Stomach (tissue), 9 donors: ENCODE results near the gene LIFR. TPM values are rescaled to one million over a fixed set of nuclear protein-coding genes. Genes with fewer than 3 reads are reported as not detected.

Source experiments
- DNase-seq, 2 donors: peaks; one replicate each; pipeline versions ENCODE4 v3.0.0 to v3.0.0-alpha.2; 2013 to 2019
- H3K27ac ChIP-seq, 5 donors: fragments of 200-600 bp in 4 of 5; sonication (generic) in 4 of 5; one replicate each; pipeline ENCODE4 v1.5.1; 2013 to 2019; ENCODE audit warnings: mild to moderate bottlenecking in 1 of 5, moderate library complexity in 1 of 5
- H3K27me3 ChIP-seq, 3 donors: fragments of 200-600 bp; sonication (generic); one replicate each; pipeline ENCODE4 v1.5.1; 2017 to 2019; ENCODE audit warnings: mixed run types in 1 of 3
- H3K36me3 ChIP-seq, 4 donors: fragments of 200-600 bp; sonication (generic); 1 replicate in 3 of 4; 2 replicates in 1 of 4; pipeline ENCODE4 v1.5.1; 2016 to 2019
- H3K4me1 ChIP-seq, 4 donors: fragments of 200-600 bp; sonication (generic); one replicate each; pipeline ENCODE4 v1.5.1; 2016 to 2019
- H3K4me3 ChIP-seq, 4 donors: fragments of 200-600 bp; sonication (generic) in 3 of 4; one replicate each; pipeline ENCODE4 v1.5.1; 2016 to 2019; ENCODE audit warnings: mild to moderate bottlenecking in 1 of 4
- H3K9me3 ChIP-seq, 4 donors: fragments of 200-600 bp; sonication (generic); one replicate each; pipeline ENCODE4 v1.5.1; 2016 to 2019
- CTCF ChIP-seq, 7 experiments: fragments of 450-650 bp in 4 of 7; fragments of 200-600 bp in 3 of 7; sonication (generic) in 3 of 7; IDR thresholded peaks; one replicate each; pipeline ENCODE4 v1.5.1; 2016 to 2019; ENCODE audit warnings: antibody characterized with exemption in 7 of 7, control low read depth in 2 of 7, mild to moderate bottlenecking in 1 of 7
- EP300 ChIP-seq: sonication (generic); formaldehyde crosslinking; IDR thresholded peaks from one replicate; pipeline ENCODE4 v1.6.1; 2017; ENCODE audit warnings: antibody characterized with exemption
- POLR2A ChIP-seq, 4 donors: fragments of 450-650 bp; IDR thresholded peaks; one replicate each; pipeline ENCODE4 v1.6.1; 2016; ENCODE audit warnings: antibody characterized with exemption in 4 of 4, control low read depth in 2 of 4, mild to moderate bottlenecking in 1 of 4, moderate library complexity in 1 of 4
- POLR2AphosphoS5 ChIP-seq, 3 donors: sonication (generic); formaldehyde crosslinking; IDR thresholded peaks; one replicate each; pipeline ENCODE4 v1.6.1; 2016; ENCODE audit warnings: antibody characterized with exemption in 3 of 3
- WGBS, 5 donors: extraction: QIAGEN DNeasy Blood & Tissue Kit in 3 of 5; methylation state at CpG; one replicate each; pipeline versions ENCODE4 v1.1.5 to v1.1.7; 2013 to 2018; 5-methylcytosine and 5-hydroxymethylcytosine counted together
- intact Hi-C: fragments of 100-400 bp; cut with DNase I; formaldehyde crosslinking; loops from one replicate; pipeline ENCODE4 v1.15.1; 2023; ENCODE audit warnings: low total_unique reads
- polyA plus RNA-seq, 3 donors: library from polyadenylated mRNA; stranded (reverse); fragments of 200-250 nt; gene quantifications; one replicate each; pipeline ENCODE4 v1.2.3, GENCODE V29; 2013
- total RNA-seq, 5 donors: library from RNA; depleted of rRNA; stranded (reverse); fragments of >200 nt; gene quantifications; one replicate each; pipeline versions ENCODE4 v1.1.0 to v1.2.3, GENCODE V29; 2014 to 2016
- donor health status: healthy with polysubstance abuse.
- donor health status: Bipolar disorder and iron deficiency.
- donor health status: healthy.

Gene LIFR
- total and polyA plus RNA-seq, 8 donors: 6.2 to 259 (median 45.1) TPM

- no peak for TF ChIP-seq CTCF (IDR thresholded peaks at IDR 0.05)
- TF ChIP-seq POLR2A (IDR thresholded peaks at IDR 0.05): no peak
- TF ChIP-seq POLR2AphosphoS5 (IDR thresholded peaks at IDR 0.05): no peak
- no peak for TF ChIP-seq EP300
These were observed 303 bp downstream of the LIFR start for GRCh38 chr5:38556088-38556598.

GRCh38 chr5:38555354-38556087 lies 925 bp downstream of the LIFR start:
- WGBS, 5 donors: 6 to 12% (median 9%) methylated on average over 11 of the region's 11 CpGs
- Histone ChIP-seq H3K9me3 (no peaks in the 10 kb centered on the region), H3K27me3 (peaks cover 0 to 16% (median 3%) of the 10 kb centered on the region in 3 donors), H3K27ac (peak overlapping the region; percentile 82 to 97 (median 90)), H3K4me1 (peaks cover 3 to 68% (median 40%) of the 10 kb centered on the region in 4 donors), H3K36me3 (no peaks in the 10 kb centered on the region), H3K4me3 (peak overlapping the region; percentile 69 to 92 (median 88))
- DNase-seq: no peak
- intact Hi-C loops: no loop called here
- no peak for TF ChIP-seq CTCF (IDR thresholded peaks at IDR 0.05)
- TF ChIP-seq POLR2AphosphoS5 (IDR thresholded peaks at IDR 0.05): no peak
- no peak for TF ChIP-seq POLR2A (IDR thresholded peaks at IDR 0.05)

More at GRCh38 chr5:38556088-38556598, 303 bp downstream of the LIFR start:
- 1 to 11% (median 1%) methylated on average over 7 to 67 of the region's 68 CpGs for WGBS, 5 donors
- H3K27me3 ChIP-seq: peaks cover 0 to 16% (median 3%) of the 10 kb centered on the region in 3 donors
- intact Hi-C loops: no loop called here
- no peak for DNase-seq
- H3K9me3 ChIP-seq: no peaks in the 10 kb centered on the region
- peaks cover 0 to 68% (median 39%) of the 10 kb centered on the region in 4 donors for H3K4me1 ChIP-seq
- peak overlapping the region; percentile 82 to 97 (median 90) for H3K27ac ChIP-seq
- H3K4me3 ChIP-seq: peak overlapping the region; percentile 69 to 92 (median 88)
- no peaks in the 10 kb centered on the region for H3K36me3 ChIP-seq

GRCh38 chr5:38554861-38555260 lies 1.6 kb downstream of the LIFR start:
- 11 to 22% (median 17%) methylated on average over 4 of the region's 4 CpGs for WGBS, 5 donors
- Histone ChIP-seq H3K4me3 (peak overlapping the region; percentile 69 to 92 (median 88)), H3K4me1 (peaks cover 9 to 68% (median 40%) of the 10 kb centered on the region in 4 donors), H3K27me3 (peaks cover 0 to 16% (median 3%) of the 10 kb centered on the region in 3 donors), H3K27ac (peak overlapping the region in 4 of 5 donors; percentile 89 to 97 (median 93)), H3K36me3 (no peaks in the 10 kb centered on the region), H3K9me3 (no peaks in the 10 kb centered on the region)
- no peak for DNase-seq
- intact Hi-C loops: no loop called here
- no peak for TF ChIP-seq CTCF (IDR thresholded peaks at IDR 0.05)
- TF ChIP-seq POLR2A (IDR thresholded peaks at IDR 0.05): no peak
- no peak for TF ChIP-seq EP300
- no peak for TF ChIP-seq POLR2AphosphoS5 (IDR thresholded peaks at IDR 0.05)

- intact Hi-C loops: no loop called here
- Histone ChIP-seq H3K4me3 (peak overlapping the region; percentile 69 to 92 (median 88)), H3K27me3 (peaks cover 0 to 16% (median 3%) of the 10 kb centered on the region in 3 donors), H3K36me3 (no peaks in the 10 kb centered on the region), H3K27ac (peak overlapping the region; percentile 31 to 97 (median 90)), H3K9me3 (no peaks in the 10 kb centered on the region), H3K4me1 (peaks cover 12 to 68% (median 42%) of the 10 kb centered on the region in 4 donors)
- no peak for DNase-seq
- WGBS, 5 donors: 47 to 61% (median 51%) methylated on average over 3 of the region's 3 CpGs
- TF ChIP-seq POLR2A (IDR thresholded peaks at IDR 0.05) (no peak), POLR2AphosphoS5 (IDR thresholded peaks at IDR 0.05) (no peak), EP300 (no peak), CTCF (IDR thresholded peaks at IDR 0.05) (no peak)
These were observed 2.0 kb downstream of the LIFR start for GRCh38 chr5:38554403-38554802.
